H9 (cell line): ENCODE results near the gene DPP10. TPM values are rescaled to one million over a fixed set of nuclear protein-coding genes. Genes with fewer than 3 reads are reported as not detected.
A peak's percentile ranks its signal among the peaks of the same experiment; 100 is the strongest.

Source experiments
- DNase-seq: peaks from one replicate; pipeline ENCODE4 v3.0.0-alpha.2; 2017
- H2AFZ ChIP-seq: one replicate; pipeline ENCODE4 v1.6.1; 2013; ENCODE audit warnings: mild to moderate bottlenecking, low read length, control low read depth, moderate library complexity
- H2AK5ac ChIP-seq: 2 replicates; pipeline ENCODE4 v1.6.1; 2013; ENCODE audit warnings: low read length, control low read depth, mixed read lengths; ENCODE audit not compliant: insufficient read length
- H2BK120ac ChIP-seq: one replicate; pipeline ENCODE4 v1.6.1; 2013; ENCODE audit warnings: low read depth, mild to moderate bottlenecking, low read length, control low read depth, inconsistent platforms; ENCODE audit not compliant: poor library complexity, severe bottlenecking
- H2BK12ac ChIP-seq: 2 replicates; pipeline ENCODE4 v1.6.1; 2013; ENCODE audit warnings: low read length, control low read depth, mixed read lengths, low read depth; ENCODE audit not compliant: insufficient read length
- H2BK15ac ChIP-seq: 2 replicates; pipeline ENCODE4 v1.6.1; 2013; ENCODE audit warnings: low read depth, low read length, control low read depth
- H2BK20ac ChIP-seq: one replicate; pipeline ENCODE4 v1.6.1; 2013; ENCODE audit warnings: low read depth, mild to moderate bottlenecking, low read length, control low read depth, inconsistent platforms; ENCODE audit not compliant: poor library complexity, severe bottlenecking
- H2BK5ac ChIP-seq: 2 replicates; pipeline ENCODE4 v1.6.1; 2013; ENCODE audit warnings: low read length, control low read depth, mixed read lengths; ENCODE audit not compliant: insufficient read length
- H3K14ac ChIP-seq: 2 replicates; pipeline ENCODE4 v1.6.1; 2013; ENCODE audit warnings: low read length, control low read depth; ENCODE audit not compliant: insufficient read depth
- H3K18ac ChIP-seq: 2 replicates; pipeline ENCODE4 v1.6.1; 2013; ENCODE audit warnings: low read depth, mild to moderate bottlenecking, mixed read lengths, low read length, control low read depth; ENCODE audit not compliant: insufficient read length
- H3K23ac ChIP-seq: 2 replicates; pipeline ENCODE4 v1.6.1; 2013; ENCODE audit warnings: low read length, control low read depth, mixed read lengths, low read depth; ENCODE audit not compliant: insufficient read length
- H3K23me2 ChIP-seq: 2 replicates; pipeline ENCODE4 v1.6.1; 2013; ENCODE audit warnings: low read depth, mild to moderate bottlenecking, mixed read lengths, low read length, control low read depth; ENCODE audit not compliant: insufficient read length, poor library complexity, severe bottlenecking
- H3K27ac ChIP-seq: 2 replicates; pipeline ENCODE4 v1.5.1; 2013; ENCODE audit warnings: low read length, control low read depth, mixed read lengths, low read depth; ENCODE audit not compliant: insufficient read length
- H3K27me3 ChIP-seq: 2 replicates; pipeline ENCODE4 v1.6.1; 2013; ENCODE audit warnings: low read length, control low read depth, inconsistent platforms; ENCODE audit not compliant: insufficient read depth
- H3K4ac ChIP-seq: 2 replicates; pipeline ENCODE4 v1.6.1; 2013; ENCODE audit warnings: low read depth, mild to moderate bottlenecking, control low read depth, inconsistent platforms, low read length, moderate library complexity
- H3K4me1 ChIP-seq: 2 replicates; pipeline ENCODE4 v1.6.1; 2013; ENCODE audit warnings: low read length, control low read depth, inconsistent platforms; ENCODE audit not compliant: insufficient read depth
- H3K4me2 ChIP-seq: 2 replicates; pipeline ENCODE4 v1.6.1; 2013; ENCODE audit warnings: low read length, control low read depth, mixed read lengths; ENCODE audit not compliant: insufficient read length, insufficient read depth
- H3K56ac ChIP-seq: 2 replicates; pipeline ENCODE4 v1.6.1; 2013; ENCODE audit warnings: low read depth, mild to moderate bottlenecking, mixed read lengths, low read length, control low read depth; ENCODE audit not compliant: insufficient read length
- H3K79me1 ChIP-seq: 2 replicates; pipeline ENCODE4 v1.6.1; 2013; ENCODE audit warnings: low read depth, mild to moderate bottlenecking, moderate library complexity, low read length, control low read depth, inconsistent platforms; ENCODE audit not compliant: insufficient read depth, poor library complexity, severe bottlenecking
- H3K79me2 ChIP-seq: 2 replicates; pipeline ENCODE4 v1.6.1; 2013; ENCODE audit warnings: low read length, control low read depth, inconsistent platforms; ENCODE audit not compliant: insufficient read depth
- H3K9ac ChIP-seq: 2 replicates; pipeline ENCODE4 v1.6.1; 2013; ENCODE audit warnings: low read length, control low read depth, mixed read lengths; ENCODE audit not compliant: insufficient read length; ENCODE audit errors: extremely low read depth
- H3K9me3 ChIP-seq: one replicate; pipeline ENCODE4 v1.6.1; 2013; ENCODE audit warnings: low read depth, low read length, inconsistent platforms; ENCODE audit not compliant: control insufficient read depth
- H3T11ph ChIP-seq: one replicate; pipeline ENCODE4 v1.6.1; 2013; ENCODE audit warnings: mild to moderate bottlenecking, low read length, control low read depth, inconsistent platforms
- H4K20me1 ChIP-seq: one replicate; pipeline ENCODE4 v1.6.1; 2013; ENCODE audit not compliant: control insufficient read depth, insufficient read length, insufficient read depth
- H4K5ac ChIP-seq: 2 replicates; pipeline ENCODE4 v1.6.1; 2013; ENCODE audit warnings: low read depth, mild to moderate bottlenecking, mixed read lengths, low read length, control low read depth; ENCODE audit not compliant: insufficient read length
- H4K8ac ChIP-seq: replicated peaks from 2 replicates; pipeline ENCODE4 v1.6.1; 2013; ENCODE audit warnings: low read length, control low read depth, mixed read lengths, low read depth; ENCODE audit not compliant: insufficient read length
- H4K91ac ChIP-seq: 2 replicates; pipeline ENCODE4 v1.6.1; 2013; ENCODE audit warnings: low read depth, mild to moderate bottlenecking, moderate library complexity, mixed read lengths, low read length, control low read depth; ENCODE audit not compliant: insufficient read length
- H3K27ac Mint-ChIP-seq, 3 experiments: 2 replicates in 2 of 3; 3 replicates in 1 of 3; pipeline ENCODE4 v1.8.0; 2020 to 2021; ENCODE audit warnings: mixed read lengths in 3 of 3, mild to moderate bottlenecking in 1 of 3, moderate library complexity in 1 of 3
- H3K27me3 Mint-ChIP-seq: 2 replicates; pipeline ENCODE4 v1.8.0; 2021; ENCODE audit warnings: low read depth, mild to moderate bottlenecking, moderate library complexity, mixed read lengths
- H3K36me3 Mint-ChIP-seq, 3 experiments: 2 replicates in 2 of 3; 3 replicates in 1 of 3; pipeline ENCODE4 v1.8.0; 2020 to 2021; ENCODE audit warnings: low read depth in 3 of 3, mixed read lengths in 3 of 3; ENCODE audit not compliant: insufficient read depth in 1 of 3
- H3K4me1 Mint-ChIP-seq, 2 experiments: 2 replicates each; pipeline ENCODE4 v1.8.0; 2020; ENCODE audit warnings: mixed read lengths in 2 of 2
- H3K4me3 Mint-ChIP-seq, 2 experiments: 2 replicates in 1 of 2; 3 replicates in 1 of 2; pipeline ENCODE4 v1.8.0; 2020 to 2021; ENCODE audit warnings: mild to moderate bottlenecking in 2 of 2, mixed read lengths in 2 of 2, moderate library complexity in 1 of 2
- H3K9me3 Mint-ChIP-seq, 2 experiments: 2 replicates in 1 of 2; 3 replicates in 1 of 2; pipeline ENCODE4 v1.8.0; 2020; ENCODE audit warnings: mild to moderate bottlenecking in 2 of 2, mixed read lengths in 2 of 2, moderate library complexity in 1 of 2
- CTCF ChIP-seq: fragments of 200-600 bp; sonication (generic); conservative IDR thresholded peaks from 3 replicates; pipeline ENCODE4 v1.8.0; 2021; ENCODE audit warnings: antibody characterized with exemption, mild to moderate bottlenecking
- WGBS: extraction: QIAGEN DNeasy Blood & Tissue Kit; methylation state at CpG from one replicate; pipeline ENCODE4 v1.1.7; 2013; ENCODE audit warnings: missing lambda C conversion rate, low lambda C conversion rate, mixed read lengths; ENCODE audit not compliant: insufficient read length; ENCODE audit errors: extremely low coverage; 5-methylcytosine and 5-hydroxymethylcytosine counted together
- total RNA-seq: library from RNA; stranded (reverse); gene quantifications from 2 replicates; pipeline ENCODE4 v1.2.1, GENCODE V29; 2021

DPP10 gene
- total RNA-seq, 1 experiment from 2014 or later: 11.3 TPM

- no peaks in the 10 kb centered on the region for H3K9me3 ChIP-seq
- no CpG with 5 or more reads among the region's 4 CpGs for WGBS
- H3K27ac Mint-ChIP-seq: peak overlapping the region in 1 of 3 experiments; percentile 66; a peak in 2 of 7 replicates
These were observed 1210.2 kb downstream of the DPP10 start for GRCh38 chr2:115652652-115653051.

More at GRCh38 chr2:115652652-115653051, 1210.2 kb downstream of the DPP10 start:
- Histone ChIP-seq H3T11ph (no peak overlapping the region), H4K91ac (no peak overlapping the region), H3K9ac (no peak overlapping the region), H2BK20ac (no peak overlapping the region), H3K4me1 (no peaks in the 10 kb centered on the region; the same call in 1 of the 2 replicates), H3K56ac (no peak overlapping the region), H2BK120ac (no peak overlapping the region), H3K79me2 (no peaks in the 10 kb centered on the region), H3K27ac (no peak overlapping the region), H4K8ac (no peak overlapping the region), H3K23me2 (no peaks in the 10 kb centered on the region), H3K23ac (no peak overlapping the region), H4K20me1 (no peaks in the 10 kb centered on the region), H3K4me2 (no peak overlapping the region), H2BK15ac (no peak overlapping the region), H3K18ac (no peak overlapping the region), H3K27me3 (no peaks in the 10 kb centered on the region), H3K79me1 (no peaks in the 10 kb centered on the region), H2AK5ac (no peak overlapping the region), H2AFZ (no peak overlapping the region), H2BK12ac (no peak overlapping the region), H3K4ac (no peak overlapping the region), H4K5ac (no peak overlapping the region), H3K14ac (no peak overlapping the region), H2BK5ac (no peak overlapping the region)
- no peak for TF ChIP-seq CTCF
- Mint-ChIP-seq H3K27me3 (no peaks in the 10 kb centered on the region), H3K4me3 (no peak overlapping the region), H3K9me3 (peaks cover under 1 to 3% of the 10 kb centered on the region in 2 experiments; a peak in 2 of 5 replicates), H3K4me1 (peaks cover 9 to 22% of the 10 kb centered on the region in 2 experiments), H3K36me3 (peaks cover 1 to 5% (median 2%) of the 10 kb centered on the region in 3 experiments; a peak in 4 of 7 replicates)
- DNase-seq: no peak
